GM21619 (cell line): ENCODE data around the gene TFE3.

Source experiments
- ATAC-seq: cut with Tn5 transposase; IDR thresholded peaks from one replicate; pipeline ENCODE4 v1.9.1; 2021; ENCODE audit not compliant: unreplicated experiment

TFE3 gene, protein sequence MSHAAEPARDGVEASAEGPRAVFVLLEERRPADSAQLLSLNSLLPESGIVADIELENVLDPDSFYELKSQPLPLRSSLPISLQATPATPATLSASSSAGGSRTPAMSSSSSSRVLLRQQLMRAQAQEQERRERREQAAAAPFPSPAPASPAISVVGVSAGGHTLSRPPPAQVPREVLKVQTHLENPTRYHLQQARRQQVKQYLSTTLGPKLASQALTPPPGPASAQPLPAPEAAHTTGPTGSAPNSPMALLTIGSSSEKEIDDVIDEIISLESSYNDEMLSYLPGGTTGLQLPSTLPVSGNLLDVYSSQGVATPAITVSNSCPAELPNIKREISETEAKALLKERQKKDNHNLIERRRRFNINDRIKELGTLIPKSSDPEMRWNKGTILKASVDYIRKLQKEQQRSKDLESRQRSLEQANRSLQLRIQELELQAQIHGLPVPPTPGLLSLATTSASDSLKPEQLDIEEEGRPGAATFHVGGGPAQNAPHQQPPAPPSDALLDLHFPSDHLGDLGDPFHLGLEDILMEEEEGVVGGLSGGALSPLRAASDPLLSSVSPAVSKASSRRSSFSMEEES

DNA sequence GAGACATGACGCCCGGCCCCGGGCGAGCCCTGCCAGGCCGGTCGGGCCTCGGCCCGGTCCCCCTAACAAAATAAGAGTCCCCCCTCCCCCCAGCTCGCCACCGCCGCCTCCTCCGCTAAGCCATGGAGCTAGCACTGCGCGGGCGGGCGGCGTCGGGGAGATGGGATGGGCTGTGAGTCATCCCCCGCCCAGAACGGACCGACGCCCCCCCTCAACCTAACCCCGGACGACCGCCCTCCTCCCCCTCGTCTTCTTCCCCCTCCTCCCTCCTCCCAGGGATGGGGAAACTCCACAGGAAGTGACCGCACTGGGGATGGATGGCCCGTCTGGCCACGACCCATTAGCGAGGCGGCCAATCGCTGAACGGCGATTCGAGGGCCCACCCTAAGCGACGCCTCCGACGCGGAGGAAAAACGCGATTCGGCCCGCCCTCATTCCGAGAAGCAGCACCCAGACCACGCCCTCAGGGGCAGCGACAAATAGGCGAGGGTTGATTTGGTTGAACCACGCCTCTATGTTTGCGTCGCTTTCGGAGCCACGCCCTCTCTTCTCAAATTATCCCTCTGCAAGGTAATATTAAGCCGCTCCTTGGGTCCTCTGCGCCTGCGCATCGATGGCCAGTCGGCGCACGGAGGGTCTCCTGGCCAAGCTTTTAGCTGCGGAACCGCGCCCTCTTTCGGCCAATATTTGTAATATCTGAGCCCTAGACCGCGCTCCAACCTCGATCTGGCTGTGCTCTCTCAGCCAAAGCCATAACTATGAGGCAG, at the start of gene TFE3:
TSS of gene TFE3 (minus strand) at position 138 of the 767 bp plus-strand sequence. CDS start at position 7, 131 bp downstream.
- ATAC-seq, result peak; percentile 90

DNA sequence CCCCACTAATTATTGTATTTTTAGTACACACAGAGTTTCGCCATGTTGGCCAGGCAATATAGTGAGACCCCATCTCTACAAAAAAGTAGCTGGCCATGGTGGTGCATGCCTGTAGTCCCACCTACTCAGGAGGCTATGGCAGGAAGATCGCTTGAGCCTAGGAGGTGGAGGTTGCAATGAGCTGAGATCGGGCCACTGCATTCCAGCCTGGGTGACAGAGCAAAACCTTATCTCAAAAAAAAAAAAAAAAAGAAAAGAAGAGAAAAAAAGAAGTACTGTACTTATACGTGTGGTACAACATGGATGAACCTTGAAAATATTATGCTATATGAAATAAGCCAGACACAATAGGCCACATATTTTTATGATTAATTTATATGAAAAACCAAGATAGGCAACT, 46.4 kb upstream of the TFE3 start:
- no peak for ATAC-seq

DNA sequence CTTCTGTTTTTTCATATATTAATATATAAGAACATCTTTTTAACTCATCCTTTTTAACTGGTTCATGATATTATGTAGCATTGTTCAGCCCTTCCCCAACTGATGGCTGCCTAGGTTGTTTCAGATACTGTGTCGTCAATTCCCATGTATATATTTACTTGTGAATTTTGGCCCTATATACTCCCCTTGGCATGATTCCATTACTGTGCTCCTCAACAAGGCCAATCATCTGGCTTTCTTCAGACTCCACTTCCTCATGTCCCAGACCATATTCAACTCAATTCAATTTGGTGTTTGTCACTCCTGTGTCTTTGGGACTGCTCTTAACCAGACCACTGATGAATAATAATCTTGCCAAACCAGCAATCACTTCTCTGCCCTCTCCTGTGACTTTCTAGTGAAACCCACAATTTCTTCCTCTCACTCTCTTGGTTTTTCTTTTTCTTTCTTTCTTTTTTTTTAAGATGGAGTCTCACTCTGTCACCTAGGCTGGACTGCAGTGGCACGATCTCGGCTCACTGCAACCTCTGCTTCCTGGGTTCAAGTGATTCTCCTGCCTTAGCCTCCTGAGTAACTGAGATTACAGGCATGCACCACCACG, 39.2 kb upstream of the TFE3 start:
- no peak for ATAC-seq

DNA sequence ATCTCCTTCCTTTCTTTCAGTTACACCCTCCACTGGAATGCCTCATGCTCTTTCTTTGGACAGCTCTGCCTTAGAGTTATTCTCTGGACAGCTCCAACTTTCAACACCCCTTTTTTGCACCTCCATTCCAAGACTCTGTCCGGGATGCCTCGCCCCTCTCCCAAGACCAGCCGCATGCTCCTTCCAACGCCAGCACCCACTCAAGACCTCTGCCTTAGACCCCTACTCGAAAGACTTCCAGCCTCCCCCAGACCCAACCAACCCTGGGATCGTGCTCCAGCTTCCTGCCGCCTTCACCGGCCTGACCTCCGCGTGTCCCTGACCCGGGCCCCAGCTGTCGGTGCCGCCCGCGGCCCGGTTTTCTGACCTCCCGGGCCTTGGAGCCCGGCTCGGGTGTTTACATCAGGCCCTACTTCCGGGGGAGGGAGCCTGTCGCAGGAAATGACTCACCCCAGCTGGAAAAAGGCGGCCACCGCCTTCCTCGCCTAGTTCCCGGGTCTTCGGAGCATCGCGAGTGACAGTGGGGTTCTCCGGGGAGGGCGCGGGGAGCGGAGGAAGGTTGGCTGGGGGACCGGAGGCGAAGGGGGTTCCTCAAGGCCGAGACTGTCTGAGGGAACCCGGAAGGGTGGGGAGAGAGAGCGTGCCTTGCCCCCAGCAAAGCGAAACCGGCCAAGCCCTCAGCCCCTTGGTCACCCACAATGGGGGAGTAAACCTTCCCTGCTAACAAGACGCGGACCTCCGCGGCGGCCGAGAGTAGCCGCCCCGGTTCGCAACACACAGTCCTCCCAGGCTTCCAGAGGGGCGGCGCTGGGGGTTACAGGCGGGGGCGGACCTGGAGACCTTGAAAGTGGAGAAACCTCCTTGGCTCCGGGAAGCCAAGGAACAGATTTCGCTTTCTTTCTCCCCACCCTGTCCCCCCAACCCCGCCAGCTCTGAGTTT, 36.6 kb upstream of the TFE3 start, which contains the start of gene WDR45:
TSS of gene WDR45 (minus strand) at position 399 of the 940 bp plus-strand sequence. CDS start 1,792 bp downstream, outside the sequence.
- no peak for ATAC-seq

DNA sequence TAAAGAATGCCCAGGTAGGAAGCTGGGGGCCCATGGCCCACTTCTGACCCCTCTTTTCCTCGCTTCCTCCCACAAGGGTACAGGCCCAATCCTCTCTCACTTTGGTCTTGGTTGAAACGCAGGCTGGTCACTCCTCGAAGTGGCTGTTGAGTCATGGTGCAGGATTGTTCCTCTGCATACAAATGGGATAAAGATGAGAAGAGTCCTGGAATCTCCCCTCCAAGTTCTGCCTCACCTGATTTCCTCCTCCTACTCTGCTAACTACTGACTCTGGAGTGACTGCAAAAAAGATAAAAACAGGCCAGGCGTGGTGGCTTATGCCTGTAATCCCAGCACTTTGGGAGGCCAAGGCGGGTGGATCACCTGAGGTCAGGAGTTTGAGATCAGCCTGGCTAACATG, 34.8 kb upstream of the TFE3 start:
- ATAC-seq, result no peak

DNA sequence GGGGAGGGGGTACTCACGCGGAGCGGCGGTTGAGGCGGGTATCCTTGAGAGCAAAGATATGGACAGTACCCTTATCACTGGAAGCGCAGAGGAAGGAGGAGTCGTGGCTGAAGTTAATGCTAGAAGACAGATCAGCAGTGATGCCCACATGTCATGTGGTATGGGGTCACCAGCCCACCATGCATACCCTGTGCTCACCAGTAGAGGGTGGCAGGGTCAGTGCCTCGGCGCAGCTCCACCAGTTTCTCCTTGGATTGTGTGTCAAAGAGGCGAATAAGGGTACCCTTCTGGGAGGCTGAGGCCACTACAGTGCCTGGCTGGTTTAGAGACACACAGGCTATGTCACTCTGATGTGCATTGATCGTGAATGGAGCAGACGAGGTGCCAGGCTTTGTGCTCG, 32.2 kb upstream of the TFE3 start:
- no peak for ATAC-seq

DNA sequence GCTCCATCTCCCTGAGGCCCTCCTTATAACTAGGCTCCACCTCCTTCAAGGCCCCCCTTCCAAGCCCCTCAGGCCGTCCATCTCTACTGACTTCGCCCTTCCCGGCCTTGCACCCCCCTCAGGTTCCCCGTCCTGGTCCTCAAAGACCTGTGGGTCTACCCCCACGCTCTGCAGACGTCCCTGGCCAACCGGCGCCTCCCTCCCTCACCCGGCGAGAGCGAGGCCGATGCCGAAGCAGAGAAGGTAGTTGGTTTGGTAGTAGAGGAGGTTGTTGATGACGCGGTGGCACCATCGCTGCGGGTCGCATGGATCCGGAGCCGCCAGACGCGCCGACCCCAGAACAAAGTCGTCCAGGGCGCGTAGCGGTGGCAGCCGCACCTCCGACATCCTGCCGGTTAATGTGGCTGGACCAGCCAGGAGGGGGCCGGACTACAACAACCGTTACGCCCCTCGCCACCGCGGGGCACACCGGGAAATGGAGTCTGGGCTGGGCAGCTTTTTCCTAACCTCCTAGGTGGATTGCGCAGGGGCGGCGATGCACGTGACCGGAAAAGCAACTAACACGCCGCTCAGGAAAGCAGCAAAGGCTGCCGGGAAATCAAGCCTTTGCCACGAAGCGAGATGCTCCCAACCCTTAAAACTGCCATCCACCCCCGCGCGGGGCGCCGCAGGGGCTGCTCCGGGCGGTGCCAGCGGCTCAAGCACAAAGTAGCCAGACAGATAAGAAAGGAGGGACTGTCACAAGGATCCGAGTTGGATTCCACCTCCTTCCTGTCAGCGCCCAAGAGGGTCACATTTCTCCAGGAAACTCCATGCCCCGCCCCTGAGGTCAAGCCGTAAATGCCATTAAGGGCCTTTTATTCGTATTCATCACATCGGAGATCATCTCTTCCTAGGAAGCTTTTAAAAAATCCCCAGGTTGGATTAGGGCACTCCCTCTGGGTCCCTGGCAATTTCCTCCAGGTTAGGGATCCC, 30.7 kb upstream of the TFE3 start, which contains the start of gene PRAF2:
TSS of gene PRAF2 (minus strand) at position 402 of the 975 bp plus-strand sequence. CDS start at position 387, 15 bp downstream.
- peak; percentile 90 for ATAC-seq

DNA sequence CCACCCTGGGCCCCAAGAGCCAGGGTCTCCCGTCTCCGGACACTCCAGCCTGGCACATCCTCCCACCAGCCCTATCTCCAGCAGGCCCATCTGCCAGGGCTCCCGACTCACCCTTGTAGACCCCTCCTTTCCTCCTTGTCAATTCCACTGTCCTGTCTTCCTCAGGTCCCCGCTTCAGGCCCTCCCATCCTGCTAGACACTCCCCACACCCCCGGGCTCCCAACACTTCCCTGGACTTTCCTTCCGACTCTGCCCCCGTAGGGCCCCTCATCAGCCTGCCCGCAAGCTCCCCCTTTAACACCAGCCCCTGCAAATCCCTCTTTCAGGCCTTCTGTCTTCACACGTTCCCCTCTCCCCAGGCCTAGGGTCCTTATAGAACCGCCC, 29.5 kb upstream of the TFE3 start:
- no peak for ATAC-seq

DNA sequence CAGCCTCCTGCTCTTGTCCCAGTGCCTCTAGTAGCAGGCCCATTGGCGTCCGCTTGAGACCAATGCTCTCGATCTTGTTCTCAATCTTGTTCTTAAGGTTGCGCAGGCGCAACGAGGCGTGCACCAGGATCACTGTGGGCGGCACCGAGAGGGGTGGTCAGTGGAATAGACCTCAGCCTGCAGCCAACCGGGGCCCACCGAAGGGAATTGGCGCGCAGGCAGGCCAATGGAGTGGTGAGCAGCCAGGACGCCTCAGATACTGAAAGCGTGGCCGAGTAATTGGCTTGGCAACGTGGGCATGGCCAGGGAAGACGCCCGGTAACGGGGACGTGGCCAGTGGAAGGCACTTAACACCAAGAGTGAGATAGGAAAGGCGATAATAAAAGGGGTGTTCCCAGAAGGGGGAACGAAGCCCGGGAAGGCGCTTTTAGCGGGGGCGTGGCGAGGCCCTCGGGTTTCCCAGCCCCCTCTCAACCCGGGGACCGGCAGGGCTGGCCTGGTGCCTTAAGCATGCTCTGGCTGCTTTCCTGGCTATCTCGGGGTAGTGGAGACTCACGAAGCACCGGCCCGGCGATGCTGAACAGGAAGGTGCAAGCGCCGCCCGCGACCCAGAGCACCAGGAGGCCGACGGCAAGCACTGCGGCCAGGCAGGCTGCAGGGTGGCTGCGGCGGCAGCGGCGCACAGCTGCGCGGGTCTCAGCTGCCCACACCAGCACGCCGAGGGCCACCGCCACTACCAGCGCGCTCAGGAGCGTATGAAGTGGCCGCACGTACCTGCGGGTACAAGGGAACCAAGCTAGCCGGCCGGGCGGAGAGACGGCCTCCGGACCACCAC, 28.9 kb upstream of the TFE3 start:
- no peak for ATAC-seq

DNA sequence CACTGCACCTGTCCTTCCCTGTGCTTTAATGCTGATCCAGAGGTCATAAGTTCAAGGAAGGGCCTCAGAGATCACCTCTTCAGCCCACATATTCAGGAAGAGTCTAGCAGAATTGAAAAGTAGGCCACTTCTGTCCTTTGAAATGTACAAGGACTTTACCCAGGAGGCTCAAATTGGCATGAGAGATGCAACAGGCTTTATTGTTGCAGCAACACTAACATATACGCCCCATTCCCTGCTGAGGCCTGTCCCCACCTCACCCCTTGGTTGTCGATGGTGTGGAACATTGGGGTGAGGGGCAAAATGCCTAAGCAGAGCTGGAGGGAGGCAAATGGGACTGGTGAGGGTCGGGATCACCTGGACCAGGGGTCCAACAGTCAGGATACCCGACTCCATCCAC, 27.8 kb upstream of the TFE3 start:
- ATAC-seq, result no peak

DNA sequence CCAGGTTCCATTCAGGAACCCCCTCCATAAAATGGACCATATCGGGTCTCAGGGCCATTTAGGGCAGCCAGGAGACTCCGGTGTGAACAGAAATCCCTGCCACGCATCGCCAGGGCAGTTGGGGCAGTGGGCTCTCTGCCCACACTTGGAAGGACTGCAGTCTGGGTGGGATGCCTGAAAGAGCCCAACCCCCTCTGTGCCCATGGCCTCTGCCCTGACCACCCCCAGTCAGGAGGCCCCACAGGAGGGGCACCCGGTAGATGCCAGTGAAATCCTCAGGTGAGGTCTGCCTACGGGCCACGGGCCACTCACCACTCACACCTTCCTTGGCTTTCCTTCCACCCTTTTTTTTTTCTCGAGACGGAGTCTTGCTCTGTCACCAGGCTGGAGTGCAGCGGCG, 25.9 kb upstream of the TFE3 start:
- no peak for ATAC-seq

DNA sequence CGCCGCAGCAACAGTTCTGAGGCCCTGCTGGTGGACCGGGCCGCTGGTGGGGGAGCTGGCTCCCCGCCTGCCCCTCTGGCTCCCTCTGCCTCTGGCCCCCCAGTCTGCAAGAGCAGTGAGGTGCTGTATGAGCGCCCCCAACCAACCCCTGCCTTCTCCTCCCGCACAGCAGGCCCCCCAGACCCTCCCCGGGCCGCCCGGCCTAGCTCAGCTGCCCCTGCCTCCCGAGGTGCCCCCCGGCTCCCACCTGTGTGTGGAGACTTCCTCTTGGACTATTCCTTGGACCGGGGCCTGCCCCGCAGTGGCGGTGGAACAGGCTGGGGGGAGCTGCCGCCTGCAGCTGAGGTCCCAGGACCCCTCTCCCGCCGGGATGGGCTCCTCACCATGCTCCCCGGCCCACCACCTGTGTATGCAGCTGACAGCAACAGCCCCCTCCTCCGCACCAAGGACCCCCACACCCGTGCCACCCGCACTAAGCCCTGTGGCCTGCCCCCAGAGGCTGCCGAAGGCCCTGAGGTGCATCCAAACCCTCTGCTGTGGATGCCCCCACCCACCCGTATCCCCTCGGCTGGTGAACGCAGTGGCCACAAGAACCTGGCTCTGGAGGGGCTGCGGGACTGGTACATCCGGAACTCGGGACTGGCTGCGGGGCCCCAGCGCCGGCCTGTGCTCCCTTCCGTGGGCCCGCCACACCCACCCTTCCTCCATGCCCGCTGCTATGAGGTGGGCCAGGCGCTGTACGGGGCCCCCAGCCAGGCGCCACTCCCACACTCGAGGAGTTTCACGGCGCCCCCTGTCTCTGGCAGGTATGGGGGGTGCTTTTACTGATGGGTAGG, 24.3 kb upstream of the TFE3 start:
- no peak for ATAC-seq

DNA sequence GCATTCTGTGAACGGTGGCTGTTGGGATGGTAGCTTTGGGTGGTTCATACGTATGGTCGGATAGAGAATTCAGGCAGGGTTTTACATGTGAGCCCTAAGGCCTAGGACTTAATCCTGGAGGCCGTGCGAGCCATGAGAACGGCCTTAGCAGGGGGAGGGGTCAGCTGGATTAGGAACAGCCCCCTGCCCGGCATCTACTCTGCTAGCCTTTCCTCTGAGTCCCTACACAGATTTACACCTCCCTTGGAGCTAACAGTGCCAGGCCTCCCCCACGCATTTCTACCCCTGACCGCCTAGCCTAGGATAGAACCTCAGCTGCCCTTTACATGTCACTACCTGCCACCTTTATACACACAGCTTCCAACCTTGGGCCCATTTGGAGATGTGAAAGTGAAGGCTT, 23.5 kb upstream of the TFE3 start:
- no peak for ATAC-seq

DNA sequence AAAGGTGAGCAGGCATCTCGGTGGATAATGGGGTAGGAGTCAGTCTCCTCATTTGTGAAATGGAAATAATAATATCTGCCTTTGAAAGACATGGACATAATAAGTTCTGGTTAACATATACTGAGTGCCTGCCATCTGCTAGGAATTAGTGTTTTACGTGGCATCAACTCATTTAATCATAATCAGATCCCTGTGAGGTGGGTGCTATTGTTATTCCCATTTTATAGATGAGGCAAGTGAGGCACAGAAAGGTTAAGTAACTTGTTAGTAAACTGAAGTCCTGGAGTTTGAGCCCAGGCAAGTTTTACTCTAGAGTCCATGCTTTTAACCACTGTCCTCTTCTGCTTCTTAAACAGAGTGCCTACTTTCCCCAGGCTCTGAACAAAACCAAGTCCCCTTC, 23.1 kb upstream of the TFE3 start:
- ATAC-seq, result no peak

DNA sequence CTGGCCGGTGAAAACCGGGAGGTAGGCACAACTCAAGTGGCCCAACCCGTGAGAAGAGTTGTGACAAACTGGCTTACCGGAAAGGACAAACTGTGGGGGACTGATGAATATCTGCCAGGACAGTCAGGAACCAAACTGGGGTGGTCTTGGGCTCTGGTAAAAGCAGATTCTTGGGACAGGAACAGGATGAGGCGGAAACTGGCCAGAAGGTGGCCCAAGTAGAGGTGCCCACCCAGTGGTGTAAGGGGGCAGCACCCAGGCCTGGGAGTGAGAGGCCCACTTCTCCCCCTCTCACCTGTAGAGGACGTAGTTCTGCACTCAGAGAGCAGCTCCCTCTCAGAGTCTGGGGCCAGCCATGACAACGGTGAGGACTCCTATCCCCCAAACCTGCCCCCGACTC, 21.6 kb upstream of the TFE3 start:
- ATAC-seq, result no peak

DNA sequence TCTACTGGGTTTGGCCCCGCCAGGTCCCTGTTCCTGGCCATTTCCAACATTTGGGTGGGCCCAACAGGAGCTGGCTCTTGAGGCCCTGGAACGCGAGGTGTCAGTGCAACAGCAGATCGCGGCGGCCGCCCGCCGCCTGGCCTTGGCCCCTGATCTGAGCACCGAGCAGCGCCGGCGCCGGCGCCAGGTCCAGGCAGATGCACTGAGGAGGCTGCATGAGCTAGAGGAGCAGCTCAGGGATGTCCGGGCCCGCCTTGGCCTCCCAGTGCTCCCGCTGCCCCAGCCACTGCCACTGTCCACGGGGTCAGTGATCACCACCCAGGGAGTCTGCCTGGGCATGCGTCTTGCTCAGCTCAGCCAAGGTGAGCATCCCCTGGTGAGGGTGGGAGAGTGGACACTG, 21.1 kb upstream of the TFE3 start:
- no peak for ATAC-seq

DNA sequence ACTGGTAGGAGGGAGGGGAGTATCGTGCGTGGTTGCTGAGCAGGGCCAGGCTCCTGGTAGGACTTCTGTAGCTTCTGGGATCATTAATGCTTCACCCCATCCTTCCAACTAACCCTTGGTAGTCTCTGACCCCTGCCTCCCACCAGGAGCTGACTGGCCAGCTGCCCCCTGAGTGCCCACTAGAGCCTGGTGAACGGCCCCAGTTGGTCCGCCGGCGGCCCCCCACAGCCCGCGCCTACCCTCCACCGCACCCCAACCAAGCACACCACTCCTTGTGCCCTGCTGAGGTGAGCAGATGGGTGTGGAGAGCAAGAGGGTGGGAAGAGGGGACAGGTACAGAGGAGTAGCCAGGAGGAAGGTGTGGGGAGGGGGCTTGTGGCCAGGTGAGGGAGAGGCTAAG, 20.6 kb upstream of the TFE3 start:
- ATAC-seq, result no peak
